Naive B cell (primary cell): ENCODE results near the gene KIF3B. TPM values are rescaled to one million over a fixed set of nuclear protein-coding genes. Genes with fewer than 3 reads are reported as not detected.
"Not testable (repeated sequence)": the region's sequence is repeated elsewhere in the genome, so short reads cannot be mapped to it uniquely, and the experiment has no call there.

Experiments
- ATAC-seq, 2 donors: fragments of 150-1000 bp; cut with Tn5 transposase; 2 replicates each; pipeline ENCODE4 v1.10.0; 2021; ENCODE audit warnings: low read depth in 2 of 2, mild to moderate bottlenecking in 2 of 2, moderate library complexity in 2 of 2
- DNase-seq: peaks from one replicate; pipeline ENCODE4 v3.0.0; 2022
- H3K27ac Mint-ChIP-seq, 6 donors: one replicate each; pipeline ENCODE4 v1.8.0; 2020 to 2022; ENCODE audit warnings: mild to moderate bottlenecking in 6 of 6, mixed read lengths in 6 of 6, moderate library complexity in 5 of 6, inconsistent platforms in 2 of 6
- H3K27me3 Mint-ChIP-seq, 3 donors: one replicate each; pipeline ENCODE4 v1.8.0; 2021 to 2022; ENCODE audit warnings: mixed read lengths in 3 of 3, mild to moderate bottlenecking in 1 of 3
- H3K36me3 Mint-ChIP-seq, 2 donors: one replicate each; pipeline ENCODE4 v1.8.0; 2020 to 2022; ENCODE audit warnings: mixed read lengths in 2 of 2, inconsistent platforms in 1 of 2, mild to moderate bottlenecking in 1 of 2
- H3K4me1 Mint-ChIP-seq, 3 donors: one replicate each; pipeline ENCODE4 v1.8.0; 2020 to 2022; ENCODE audit warnings: mixed read lengths in 3 of 3, inconsistent platforms in 1 of 3, mild to moderate bottlenecking in 1 of 3, moderate library complexity in 1 of 3
- H3K4me3 Mint-ChIP-seq, 8 donors: one replicate each; pipeline ENCODE4 v1.8.0; 2020 to 2022; ENCODE audit warnings: mild to moderate bottlenecking in 8 of 8, mixed read lengths in 8 of 8, moderate library complexity in 8 of 8, inconsistent platforms in 2 of 8
- H3K9me3 Mint-ChIP-seq, 7 donors: one replicate each; pipeline ENCODE4 v1.8.0; 2020 to 2022; ENCODE audit warnings: mixed read lengths in 7 of 7, mild to moderate bottlenecking in 5 of 7, inconsistent platforms in 2 of 7, moderate library complexity in 1 of 7
- polyA plus RNA-seq, 6 donors: library from polyadenylated mRNA; unstranded; fragments of 300-500 nt; fragmentation: Illumina TruSeq; gene quantifications; one replicate each; pipeline ENCODE4 v1.2.3, GENCODE V29; 2021; ENCODE audit warnings: low read depth in 6 of 6

The KIF3B gene
- polyA plus RNA-seq, 6 donors from 2014 or later, result 1.0 to 9.7 (median 6.5) TPM

- DNase-seq (no peak), ATAC-seq (no peak)
- Mint-ChIP-seq H3K4me1 (peaks cover 0 to 3% (median 0%) of the 10 kb centered on the region in 3 donors), H3K4me3 (no peak overlapping the region), H3K36me3 (no peaks in the 10 kb centered on the region), H3K27ac (peak overlapping the region in 2 of 6 donors; percentile 56 to 83), H3K27me3 (no peaks in the 10 kb centered on the region), H3K9me3 (no peaks in the 10 kb centered on the region)
Observed at GRCh38 chr20:32261644-32262043, 15.8 kb upstream of the KIF3B start.

- no peak overlapping the region for H3K4me3 Mint-ChIP-seq
- H3K9me3 Mint-ChIP-seq, result no peaks in the 10 kb centered on the region
- DNase-seq, result no peak
- ATAC-seq, result no peak
- H3K36me3 Mint-ChIP-seq, result no peaks in the 10 kb centered on the region
- H3K4me1 Mint-ChIP-seq, result peaks cover 14 to 19% (median 15%) of the 10 kb centered on the region in 3 donors
- no peak overlapping the region for H3K27ac Mint-ChIP-seq
- H3K27me3 Mint-ChIP-seq, result no peaks in the 10 kb centered on the region
Observed at GRCh38 chr20:32263398-32263954, 14.0 kb upstream of the KIF3B start.

- no peaks in the 10 kb centered on the region for H3K9me3 Mint-ChIP-seq
- peaks cover 0 to 7% (median 5%) of the 10 kb centered on the region in 3 donors for H3K27me3 Mint-ChIP-seq
- peak overlapping the region in 1 of 8 donors; percentile 22 for H3K4me3 Mint-ChIP-seq
- H3K4me1 Mint-ChIP-seq, result peaks cover 24 to 28% (median 28%) of the 10 kb centered on the region in 3 donors
- no peaks in the 10 kb centered on the region for H3K36me3 Mint-ChIP-seq
- ATAC-seq, result no peak
- no peak for DNase-seq
- H3K27ac Mint-ChIP-seq, result no peak overlapping the region
Observed at GRCh38 chr20:32271620-32272019, 5.8 kb upstream of the KIF3B start.

GRCh38 chr20:32274359-32274758 is 3.1 kb upstream of the KIF3B start:
- no peak for ATAC-seq
- no peaks in the 10 kb centered on the region for H3K36me3 Mint-ChIP-seq
- H3K27ac Mint-ChIP-seq, result peak overlapping the region in 1 of 6 donors; percentile 49
- peaks cover 0 to 7% (median 5%) of the 10 kb centered on the region in 3 donors for H3K27me3 Mint-ChIP-seq
- H3K4me3 Mint-ChIP-seq, result peak overlapping the region in 1 of 8 donors; percentile 74
- no peaks in the 10 kb centered on the region for H3K9me3 Mint-ChIP-seq
- DNase-seq, result no peak
- peaks cover 20 to 34% (median 26%) of the 10 kb centered on the region in 3 donors for H3K4me1 Mint-ChIP-seq

GRCh38 chr20:32275163-32275562 is 2.3 kb upstream of the KIF3B start:
- peak overlapping the region in 1 of 6 donors; percentile 93 for H3K27ac Mint-ChIP-seq
- not testable (repeated sequence) for ATAC-seq, H3K9me3 Mint-ChIP-seq, DNase-seq, H3K36me3 Mint-ChIP-seq, H3K27me3 Mint-ChIP-seq
- H3K4me1 Mint-ChIP-seq, result peaks cover 20 to 41% (median 26%) of the 10 kb centered on the region in 3 donors
- H3K4me3 Mint-ChIP-seq, result peak overlapping the region in 1 of 8 donors; percentile 96

GRCh38 chr20:32278199-32278643 is 770 bp downstream of the KIF3B start:
- DNase-seq, result peak; percentile 68
- Mint-ChIP-seq H3K4me1 (peaks cover 31 to 64% (median 36%) of the 10 kb centered on the region in 3 donors), H3K36me3 (peaks cover 0 to 5% of the 10 kb centered on the region in 2 donors), H3K9me3 (no peaks in the 10 kb centered on the region), H3K27me3 (peaks cover 0 to 4% (median 0%) of the 10 kb centered on the region in 3 donors), H3K27ac (peak overlapping the region; percentile 67 to 98 (median 92)), H3K4me3 (peak overlapping the region; percentile 79 to 99 (median 91))
- ATAC-seq, result peak; percentile 81 to 84

GRCh38 chr20:32281711-32282110 is 4.3 kb downstream of the KIF3B start:
- H3K27me3 Mint-ChIP-seq, result no peaks in the 10 kb centered on the region
- peak overlapping the region in 5 of 6 donors; percentile 43 to 95 (median 88) for H3K27ac Mint-ChIP-seq
- peaks cover 0 to 10% of the 10 kb centered on the region in 2 donors for H3K36me3 Mint-ChIP-seq
- ATAC-seq (no peak), DNase-seq (no peak)
- peaks cover 45 to 85% (median 57%) of the 10 kb centered on the region in 3 donors for H3K4me1 Mint-ChIP-seq
- peak overlapping the region in 5 of 8 donors; percentile 7 to 67 (median 47) for H3K4me3 Mint-ChIP-seq
- no peaks in the 10 kb centered on the region for H3K9me3 Mint-ChIP-seq

- H3K27me3 Mint-ChIP-seq, result no peaks in the 10 kb centered on the region
- H3K4me1 Mint-ChIP-seq, result peaks cover 45 to 86% (median 52%) of the 10 kb centered on the region in 3 donors
- ATAC-seq, result no peak
- H3K4me3 Mint-ChIP-seq, result peak overlapping the region in 5 of 8 donors; percentile 38 to 70 (median 61)
- H3K9me3 Mint-ChIP-seq, result no peaks in the 10 kb centered on the region
- H3K36me3 Mint-ChIP-seq, result peaks cover 0 to 10% of the 10 kb centered on the region in 2 donors
- DNase-seq, result no peak
- H3K27ac Mint-ChIP-seq, result peak overlapping the region in 5 of 6 donors; percentile 3 to 95 (median 88)
Observed at GRCh38 chr20:32282461-32282860, 5.0 kb downstream of the KIF3B start.

GRCh38 chr20:32285082-32285620 is 7.7 kb downstream of the KIF3B start:
- peak overlapping the region; percentile 87 to 98 (median 92) for H3K27ac Mint-ChIP-seq
- no peaks in the 10 kb centered on the region for H3K27me3 Mint-ChIP-seq
- ATAC-seq, result no peak
- DNase-seq, result no peak
- peak overlapping the region in 7 of 8 donors; percentile 26 to 93 (median 82) for H3K4me3 Mint-ChIP-seq
- H3K36me3 Mint-ChIP-seq, result peaks cover 0 to 10% of the 10 kb centered on the region in 2 donors
- H3K4me1 Mint-ChIP-seq, result peaks cover 51 to 84% (median 51%) of the 10 kb centered on the region in 3 donors
- no peaks in the 10 kb centered on the region for H3K9me3 Mint-ChIP-seq

- Mint-ChIP-seq H3K36me3 (peaks cover 0 to 10% of the 10 kb centered on the region in 2 donors), H3K4me3 (peak overlapping the region; percentile 77 to 93 (median 82)), H3K27ac (peak overlapping the region; percentile 87 to 98 (median 93)), H3K4me1 (peaks cover 51 to 82% (median 53%) of the 10 kb centered on the region in 3 donors), H3K27me3 (no peaks in the 10 kb centered on the region), H3K9me3 (no peaks in the 10 kb centered on the region)
- DNase-seq (peak; percentile 47), ATAC-seq (peak; percentile 87 to 92)
Observed at GRCh38 chr20:32285621-32286371, 8.3 kb downstream of the KIF3B start.

GRCh38 chr20:32287231-32287638 is 9.8 kb downstream of the KIF3B start:
- peak overlapping the region in 3 of 8 donors; percentile 24 to 70 (median 30) for H3K4me3 Mint-ChIP-seq
- DNase-seq (no peak), ATAC-seq (no peak)
- no peaks in the 10 kb centered on the region for H3K27me3 Mint-ChIP-seq
- H3K27ac Mint-ChIP-seq, result peak overlapping the region in 5 of 6 donors; percentile 39 to 81 (median 47)
- H3K4me1 Mint-ChIP-seq, result peaks cover 37 to 74% (median 41%) of the 10 kb centered on the region in 3 donors
- H3K9me3 Mint-ChIP-seq, result no peaks in the 10 kb centered on the region
- peaks cover 0 to 5% of the 10 kb centered on the region in 2 donors for H3K36me3 Mint-ChIP-seq

GRCh38 chr20:32288225-32288849 is 10.9 kb downstream of the KIF3B start:
- Mint-ChIP-seq H3K4me1 (peaks cover 42 to 72% (median 44%) of the 10 kb centered on the region in 3 donors), H3K9me3 (no peaks in the 10 kb centered on the region), H3K27me3 (no peaks in the 10 kb centered on the region), H3K36me3 (peaks cover 0 to 4% of the 10 kb centered on the region in 2 donors), H3K27ac (peak overlapping the region in 4 of 6 donors; percentile 79 to 91 (median 83)), H3K4me3 (peak overlapping the region in 2 of 8 donors; percentile 49 to 62)
- ATAC-seq (no peak), DNase-seq (no peak)

GRCh38 chr20:32289299-32289660 is 11.8 kb downstream of the KIF3B start:
- Mint-ChIP-seq H3K27ac (peak overlapping the region in 5 of 6 donors; percentile 28 to 84 (median 71)), H3K4me3 (peak overlapping the region in 2 of 8 donors; percentile 10 to 44)

More at GRCh38 chr20:32289299-32289660, 11.8 kb downstream of the KIF3B start:
- not testable (repeated sequence) for DNase-seq, ATAC-seq, H3K27me3 Mint-ChIP-seq, H3K36me3 Mint-ChIP-seq, H3K9me3 Mint-ChIP-seq
- H3K4me1 Mint-ChIP-seq, result peaks cover 42 to 68% (median 44%) of the 10 kb centered on the region in 3 donors
